Liver (tissue), 2 donors: ENCODE measurements around the gene WDFY3.

Source experiments
- CTCF ChIP-seq: fragments of 150-350 bp; IDR thresholded peaks from 2 replicates; pipeline ENCODE4 v1.5.1; 2017; ENCODE audit warnings: improper control_type of control experiment, low read depth, low read length; ENCODE audit not compliant: missing input control
- FOXA2 ChIP-seq: IDR thresholded peaks from 2 replicates; pipeline ENCODE4 v1.6.1; 2016; ENCODE audit warnings: antibody characterized with exemption
- ZBTB33 ChIP-seq: IDR thresholded peaks from 2 replicates; pipeline ENCODE4 v1.6.1; 2016; ENCODE audit warnings: antibody characterized with exemption
- donor health status: healthy.

GRCh38 chr4:84878090-84878489, 88.4 kb downstream of the WDFY3 start:
- no peak for TF ChIP-seq FOXA2
- no peak for TF ChIP-seq ZBTB33
- TF ChIP-seq CTCF = no peak
